ENCODE data around the gene SAMD14.

DNA sequence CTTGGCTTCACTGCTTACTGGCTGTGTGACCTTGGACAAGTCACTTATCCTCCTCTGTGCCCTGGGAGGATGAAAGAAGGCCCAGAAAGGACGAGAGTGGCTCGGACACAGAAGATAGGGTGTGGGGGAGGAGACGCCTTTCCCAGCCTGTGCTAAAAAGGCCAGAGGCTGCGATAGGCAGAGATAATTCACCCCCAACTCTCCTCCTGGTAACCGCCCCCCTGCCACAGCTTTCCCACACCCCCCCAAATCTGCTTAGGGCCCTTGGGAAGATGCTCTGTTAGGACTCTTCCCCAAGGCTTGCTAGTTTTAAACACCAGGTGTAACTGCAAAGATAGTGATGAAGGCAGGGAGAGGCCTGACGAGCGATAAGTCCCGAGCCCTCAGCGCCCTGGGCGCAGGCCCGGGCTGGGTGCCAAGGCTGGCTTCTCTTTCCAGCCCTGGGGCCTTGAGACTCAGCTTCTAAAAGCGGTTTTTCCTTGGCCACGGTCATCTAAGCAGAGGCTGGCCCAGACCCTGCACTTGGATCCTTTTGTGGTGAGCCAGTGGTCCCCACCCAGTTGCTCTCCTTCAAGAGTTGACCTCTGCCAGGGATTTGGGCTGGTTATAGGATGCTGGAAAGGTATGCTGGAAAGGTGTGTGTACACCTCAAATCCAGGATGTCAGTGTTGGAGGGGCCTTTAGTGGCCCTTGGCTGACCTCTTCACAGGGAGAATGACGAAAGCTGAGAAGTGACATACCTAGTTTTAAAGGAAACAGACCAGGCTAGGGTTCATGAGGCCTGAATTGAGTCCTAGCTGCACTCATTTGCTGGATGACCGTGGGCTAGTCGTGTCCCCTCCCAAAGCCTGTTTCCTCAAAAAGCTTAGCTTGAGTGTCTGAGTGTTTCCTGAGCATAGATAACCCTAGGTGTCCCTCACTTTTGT lies 24.0 kb upstream of the SAMD14 start:
- TF ChIP-seq, protein P1, sequence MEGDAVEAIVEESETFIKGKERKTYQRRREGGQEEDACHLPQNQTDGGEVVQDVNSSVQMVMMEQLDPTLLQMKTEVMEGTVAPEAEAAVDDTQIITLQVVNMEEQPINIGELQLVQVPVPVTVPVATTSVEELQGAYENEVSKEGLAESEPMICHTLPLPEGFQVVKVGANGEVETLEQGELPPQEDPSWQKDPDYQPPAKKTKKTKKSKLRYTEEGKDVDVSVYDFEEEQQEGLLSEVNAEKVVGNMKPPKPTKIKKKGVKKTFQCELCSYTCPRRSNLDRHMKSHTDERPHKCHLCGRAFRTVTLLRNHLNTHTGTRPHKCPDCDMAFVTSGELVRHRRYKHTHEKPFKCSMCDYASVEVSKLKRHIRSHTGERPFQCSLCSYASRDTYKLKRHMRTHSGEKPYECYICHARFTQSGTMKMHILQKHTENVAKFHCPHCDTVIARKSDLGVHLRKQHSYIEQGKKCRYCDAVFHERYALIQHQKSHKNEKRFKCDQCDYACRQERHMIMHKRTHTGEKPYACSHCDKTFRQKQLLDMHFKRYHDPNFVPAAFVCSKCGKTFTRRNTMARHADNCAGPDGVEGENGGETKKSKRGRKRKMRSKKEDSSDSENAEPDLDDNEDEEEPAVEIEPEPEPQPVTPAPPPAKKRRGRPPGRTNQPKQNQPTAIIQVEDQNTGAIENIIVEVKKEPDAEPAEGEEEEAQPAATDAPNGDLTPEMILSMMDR (IDR thresholded peaks at IDR 0.05; ENCODE audit: borderline replicate concordance, extremely low read depth, low read length, poor library complexity, severe bottlenecking): no peak
- TF ChIP-seq EZH2 (IDR thresholded peaks at IDR 0.05; ENCODE audit: borderline replicate concordance, low read depth, low read length, severe bottlenecking): no peak

Data from DND-41 (cell line).